Left forelimb (tissue), 1 donor: ENCODE measurements around the gene HS6ST2.

Experiments
- DNase-seq: peaks from one replicate; pipeline ENCODE4 v3.0.0-alpha.2; 2018; ENCODE audit warnings: low spot score

Gene HS6ST2

GRCh38 chrX:132673331-132673730, 285.1 kb downstream of the HS6ST2 start:
- no peak for DNase-seq

- DNase-seq: no peak
Measured at GRCh38 chrX:132671229-132671641, 287.2 kb downstream of the HS6ST2 start.

DNA sequence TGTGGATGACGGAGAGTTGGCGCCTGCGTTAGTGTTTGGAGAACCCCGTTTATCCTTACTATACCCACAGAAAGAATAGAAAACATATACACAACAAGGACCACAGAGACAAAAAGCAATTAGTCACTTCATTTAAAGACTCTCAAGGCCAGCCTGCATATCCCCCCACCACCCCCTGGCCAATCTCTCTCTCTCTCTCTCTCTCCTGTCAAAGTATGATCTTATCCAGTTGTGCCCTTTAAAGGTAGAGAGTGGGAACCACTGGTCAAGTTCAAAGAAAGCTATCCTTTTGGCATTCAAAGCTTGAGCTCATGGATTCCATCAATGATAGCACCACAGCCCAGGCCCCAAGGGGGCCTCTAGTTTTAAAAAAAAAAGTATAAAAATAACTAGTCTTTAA, 289.3 kb downstream of the HS6ST2 start:
- no peak for DNase-seq

GRCh38 chrX:132668178-132668577, 290.3 kb downstream of the HS6ST2 start:
- DNase-seq: no peak

DNA sequence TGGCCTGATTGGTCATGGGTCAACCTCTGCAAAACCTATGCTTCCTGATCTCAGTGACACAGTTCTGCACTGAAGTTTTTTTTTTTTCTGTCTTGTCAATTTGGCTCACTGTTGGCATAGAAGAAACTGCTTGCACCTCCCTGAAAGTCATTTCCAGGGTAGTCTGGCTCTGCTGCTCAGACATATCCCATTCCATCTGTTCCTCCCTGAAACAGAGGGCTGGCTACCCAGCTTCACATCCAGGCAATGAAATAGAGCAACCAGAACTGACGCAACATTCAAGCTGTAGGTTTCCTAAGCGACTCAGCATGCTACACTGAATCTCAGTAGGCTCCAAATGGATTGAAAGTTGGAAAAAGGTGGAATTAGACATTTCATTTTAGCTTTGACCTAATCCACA, 292.8 kb downstream of the HS6ST2 start:
- no peak for DNase-seq

DNA sequence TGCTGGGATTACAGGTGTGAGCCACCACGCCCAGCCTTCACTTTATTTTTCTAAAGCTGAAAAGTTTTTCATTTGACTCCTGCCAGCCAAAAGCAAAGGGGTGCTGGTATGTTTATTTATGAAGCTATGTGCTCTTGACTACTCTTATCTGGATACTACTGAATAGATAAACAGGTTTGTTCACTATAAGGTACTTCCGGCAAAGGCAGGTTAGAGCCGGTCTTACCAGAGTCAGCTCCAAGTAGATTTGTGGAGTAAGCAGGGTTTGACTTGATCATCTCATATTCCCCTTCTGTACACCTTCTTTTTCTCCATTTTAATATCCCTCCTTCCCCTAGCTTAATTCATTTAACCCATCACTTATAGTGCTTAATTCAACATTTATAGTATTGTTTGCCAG, 294.2 kb downstream of the HS6ST2 start:
- no peak for DNase-seq

DNA sequence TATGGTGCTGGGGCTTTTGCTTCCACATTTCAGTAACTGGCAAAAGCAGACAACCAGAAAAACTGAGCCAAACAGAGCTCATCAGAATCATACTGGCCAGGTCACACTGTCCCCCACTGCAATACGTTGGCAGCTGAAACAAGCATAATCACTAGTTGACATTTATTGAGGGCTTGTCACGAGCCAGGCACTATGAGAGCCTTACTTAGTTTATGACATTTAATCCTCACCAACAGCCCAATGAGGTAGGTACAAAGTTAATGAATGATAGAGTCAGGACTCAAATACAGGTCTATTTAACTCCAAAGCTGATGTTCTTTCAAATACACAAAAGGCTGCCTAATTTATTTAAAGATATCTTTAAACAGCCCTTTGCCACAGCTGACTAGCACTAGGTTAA, 295.6 kb downstream of the HS6ST2 start:
- DNase-seq: no peak

DNA sequence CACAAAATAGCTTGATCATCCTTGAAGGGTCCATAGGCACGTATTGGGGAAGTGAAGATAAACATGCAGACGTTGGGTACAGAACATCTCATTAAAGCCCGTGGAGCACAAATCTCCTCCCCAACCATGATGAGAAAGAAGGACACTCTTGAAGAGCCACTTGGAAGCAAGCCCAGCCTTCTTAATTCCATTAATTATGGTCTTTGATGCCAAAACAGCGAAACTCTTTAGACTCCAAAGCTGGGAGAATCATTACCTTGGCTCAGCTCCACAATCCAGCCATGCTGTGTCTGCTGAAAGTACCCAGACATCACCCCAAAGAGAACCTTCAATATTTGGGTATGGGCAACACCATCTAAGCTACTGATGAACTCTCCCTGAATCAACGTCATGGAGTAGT, 300.6 kb downstream of the HS6ST2 start:
- DNase-seq: no peak

DNA sequence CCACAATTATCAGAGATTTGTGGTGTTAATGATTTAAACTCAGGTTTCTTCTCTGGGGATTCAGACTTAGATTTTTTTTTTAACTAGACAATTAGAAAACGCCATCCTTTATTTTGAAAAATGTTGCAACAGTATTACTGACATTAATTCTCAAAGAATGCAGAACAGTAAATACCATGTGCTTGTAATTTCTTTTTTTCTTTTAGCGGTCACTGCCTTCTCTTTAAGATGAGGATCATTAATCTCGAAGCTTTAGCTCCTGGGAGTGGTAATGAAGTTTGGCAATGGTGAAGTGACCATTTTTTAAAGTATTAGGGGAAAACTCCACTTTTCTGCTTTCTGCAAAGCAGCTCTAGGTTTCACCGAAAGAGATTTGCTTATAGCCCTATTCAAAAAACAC, 305.6 kb downstream of the HS6ST2 start:
- no peak for DNase-seq

DNA sequence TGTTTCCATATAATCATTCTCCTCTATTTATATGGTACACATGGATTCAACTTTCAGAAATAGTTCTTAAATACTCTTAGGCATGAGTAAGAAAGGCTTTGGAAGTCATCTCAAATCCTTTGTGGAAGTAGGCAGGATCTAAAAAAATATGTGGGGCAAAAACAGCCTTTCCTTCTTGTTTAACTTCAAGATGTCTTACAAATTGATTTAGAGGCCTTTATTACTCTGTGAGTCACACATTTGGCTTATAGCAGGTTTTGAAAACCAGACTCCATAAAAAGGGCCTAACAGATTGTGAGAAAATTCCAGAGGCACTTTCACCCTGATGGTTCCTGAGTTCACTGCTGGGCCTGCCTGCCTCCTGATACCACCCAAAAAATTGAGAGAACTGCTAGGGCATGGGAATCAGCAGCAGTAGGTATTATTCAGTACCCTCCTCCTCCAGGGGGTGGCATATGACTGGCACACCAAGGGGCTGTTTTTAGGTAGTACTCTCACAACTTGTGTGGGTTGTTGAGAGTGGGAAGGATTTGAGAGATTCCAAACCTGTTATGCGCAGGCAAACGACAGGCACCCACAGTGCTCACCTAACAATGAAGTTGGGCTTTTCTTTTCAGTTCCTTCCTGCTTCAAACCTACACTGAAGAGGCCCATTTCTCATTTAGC, 306.9 kb downstream of the HS6ST2 start:
- no peak for DNase-seq

- DNase-seq: no peak
Measured at GRCh38 chrX:132648895-132649294, 309.5 kb downstream of the HS6ST2 start.

GRCh38 chrX:132639446-132639845, 319.0 kb downstream of the HS6ST2 start:
- no peak for DNase-seq

- no peak for DNase-seq
Measured at GRCh38 chrX:132638313-132638712, 320.1 kb downstream of the HS6ST2 start.

DNA sequence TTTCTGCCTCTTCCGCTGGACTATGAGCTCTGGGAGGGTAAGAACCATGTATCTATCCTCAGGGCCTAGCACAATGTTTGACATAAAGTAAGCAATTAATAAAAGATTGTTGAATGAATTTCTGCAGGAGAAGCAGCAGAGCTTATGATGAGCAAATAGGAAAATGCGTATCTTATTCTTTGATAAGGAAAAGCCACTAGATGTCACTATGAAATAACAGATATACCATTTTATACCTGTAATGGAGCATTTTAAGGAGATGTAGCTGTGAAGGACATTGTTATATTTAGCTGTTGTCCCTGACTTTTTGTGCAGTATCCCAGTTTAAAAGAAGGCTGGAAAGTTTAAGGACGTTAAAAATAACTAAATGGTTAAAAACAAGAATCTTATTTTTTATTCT, 322.3 kb downstream of the HS6ST2 start:
- no peak for DNase-seq

DNA sequence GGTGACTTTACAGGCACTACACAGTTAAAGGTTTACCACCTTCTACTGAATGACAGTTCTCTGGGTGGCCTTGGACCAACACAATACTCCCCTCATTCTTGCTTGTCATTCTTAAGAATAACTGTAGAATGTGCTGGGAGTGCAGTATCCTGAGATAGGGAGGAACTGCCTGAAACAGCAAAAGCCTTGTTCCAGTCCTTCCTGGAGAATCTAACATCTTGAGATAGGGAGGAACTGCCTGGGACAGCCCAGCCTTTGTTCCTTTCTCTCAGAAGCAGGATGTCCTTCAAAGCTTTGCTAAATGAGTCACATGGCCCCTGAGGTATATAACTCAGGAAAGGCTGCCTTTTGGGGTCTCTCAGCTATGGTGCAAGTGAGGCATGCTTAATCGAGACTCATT, 323.9 kb downstream of the HS6ST2 start:
- DNase-seq: no peak

GRCh38 chrX:132631579-132632232, 326.7 kb downstream of the HS6ST2 start:
- no peak for DNase-seq

DNA sequence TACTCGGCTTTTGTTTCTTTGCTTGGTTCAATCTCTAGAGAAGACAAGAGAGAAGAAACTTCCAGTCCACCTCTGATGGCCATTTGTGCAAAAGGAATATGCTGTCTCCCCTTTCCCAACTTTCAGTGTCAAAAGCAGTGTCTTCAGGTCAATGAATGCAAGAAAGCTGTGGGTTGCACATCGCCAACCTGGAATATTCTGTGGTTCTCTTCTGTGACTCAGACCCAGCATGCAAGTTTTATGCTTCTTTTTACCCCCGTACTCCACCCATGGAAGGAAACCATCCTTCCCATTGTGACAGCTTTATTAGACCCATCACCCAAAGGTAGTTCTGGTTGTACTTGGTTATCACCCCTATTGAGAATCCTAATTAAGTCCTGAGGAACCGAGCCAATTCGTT, 334.0 kb downstream of the HS6ST2 start:
- no peak for DNase-seq

DNA sequence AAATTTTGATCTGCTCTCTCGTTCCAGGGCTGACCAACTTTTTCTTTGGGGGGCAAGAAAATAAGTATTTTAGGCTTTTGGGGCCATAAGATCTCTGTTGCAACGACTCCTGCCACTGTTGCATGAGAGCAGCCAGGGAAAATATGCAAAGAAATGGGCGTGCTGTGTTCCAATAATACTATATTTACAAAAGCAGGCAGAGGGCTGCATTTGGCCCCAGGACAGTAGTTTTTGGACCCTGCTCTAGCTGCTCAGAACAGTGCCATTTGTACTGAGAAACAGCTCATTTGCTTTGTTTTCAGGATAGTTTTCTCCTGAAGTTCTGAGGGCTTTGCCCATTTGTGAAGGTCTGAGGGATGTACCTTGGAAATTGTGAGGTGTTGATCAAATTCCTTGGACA, 334.5 kb downstream of the HS6ST2 start:
- DNase-seq: no peak

DNA sequence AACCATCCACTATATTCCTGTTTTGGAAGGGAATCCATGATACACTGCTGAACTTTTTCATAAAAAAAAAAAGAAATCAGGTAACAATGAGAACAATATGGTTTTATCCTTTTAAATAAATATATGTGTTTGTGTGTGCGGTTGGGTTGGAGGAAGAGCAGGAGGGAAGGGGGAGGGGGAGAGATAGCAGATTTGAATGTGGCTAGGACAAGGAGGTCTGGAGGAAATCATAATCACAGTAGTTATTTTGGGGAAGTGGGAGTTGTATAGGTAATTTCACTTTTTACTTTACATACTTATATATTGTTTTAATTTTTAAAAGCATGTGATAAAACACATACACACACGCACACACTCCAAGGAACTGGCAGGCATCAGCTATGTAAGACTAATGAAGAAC, 335.1 kb downstream of the HS6ST2 start:
- DNase-seq: no peak

- no peak for DNase-seq
Measured at GRCh38 chrX:132622130-132622529, 336.3 kb downstream of the HS6ST2 start.

DNA sequence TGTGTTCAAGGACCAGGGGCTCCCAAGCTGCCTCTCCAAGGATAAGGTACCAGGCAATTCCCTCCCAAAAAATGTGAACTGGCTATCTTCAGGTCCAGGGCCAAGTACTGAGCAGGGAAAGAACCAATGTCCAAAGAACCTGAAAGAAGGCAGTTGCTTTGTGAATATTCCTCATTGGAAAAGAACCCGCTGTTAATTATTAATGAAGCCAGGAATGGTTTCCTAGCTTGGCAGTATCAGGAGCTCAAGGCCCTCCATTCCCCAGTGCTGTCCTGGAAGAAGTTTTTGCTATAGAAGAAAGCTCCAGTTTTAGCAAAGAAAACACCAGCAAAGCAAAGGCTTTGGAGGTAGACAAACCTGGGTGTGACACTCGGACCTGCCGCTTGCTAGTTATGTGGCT, 339.6 kb downstream of the HS6ST2 start:
- DNase-seq: no peak

- no peak for DNase-seq
Measured at GRCh38 chrX:132615391-132616131, 342.9 kb downstream of the HS6ST2 start.

DNA sequence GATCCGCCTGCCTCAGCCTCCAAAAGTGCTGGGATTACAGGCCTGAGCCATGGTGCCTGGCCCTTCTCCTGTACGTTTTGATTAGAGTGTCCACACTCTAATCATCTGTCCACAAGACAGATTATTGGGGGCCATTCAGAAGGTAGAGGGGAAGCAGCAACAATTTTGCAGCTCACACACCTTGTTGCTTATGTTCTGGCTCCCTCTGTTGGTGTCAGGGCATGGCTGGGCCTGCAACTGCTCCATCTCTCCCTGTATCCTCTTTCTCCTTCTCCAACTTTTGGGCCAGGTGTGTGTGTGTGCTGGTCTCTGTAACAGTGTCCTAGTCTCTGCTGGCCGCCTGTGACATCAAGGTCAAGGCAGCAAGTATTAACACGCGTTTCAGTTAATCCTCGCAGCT, 344.1 kb downstream of the HS6ST2 start:
- no peak for DNase-seq
